Erythroblast (primary cell): ENCODE measurements around the gene CFDP1.
A peak's percentile ranks its signal among the peaks of the same experiment; 100 is the strongest.

ENCODE experiments used
- DNase-seq, 2 experiments: peaks; one replicate each; lab custom pipeline; 2025; lab: John Stamatoyannopoulos, UW
- GATA1 ChIP-seq: IDR thresholded peaks from 2 replicates; pipeline ENCODE4 v1.6.1; 2011; ENCODE audit warnings: low read depth, mild to moderate bottlenecking, control low read depth, low read length, moderate library complexity
- POLR2A ChIP-seq: IDR thresholded peaks from 2 replicates; pipeline ENCODE4 v1.6.1; 2011; ENCODE audit warnings: mild to moderate bottlenecking, low read length

Gene CFDP1

GRCh38 chr16:75256696-75257343 is 176.5 kb downstream of the CFDP1 start:
- peak; percentile 77 to 79 for DNase-seq
- TF ChIP-seq POLR2A (no peak), GATA1 (no peak)

- TF ChIP-seq GATA1 (no peak), POLR2A (no peak)
- peak; percentile 34 for DNase-seq
Observed at GRCh38 chr16:75256059-75256571, 177.2 kb downstream of the CFDP1 start.

DNA sequence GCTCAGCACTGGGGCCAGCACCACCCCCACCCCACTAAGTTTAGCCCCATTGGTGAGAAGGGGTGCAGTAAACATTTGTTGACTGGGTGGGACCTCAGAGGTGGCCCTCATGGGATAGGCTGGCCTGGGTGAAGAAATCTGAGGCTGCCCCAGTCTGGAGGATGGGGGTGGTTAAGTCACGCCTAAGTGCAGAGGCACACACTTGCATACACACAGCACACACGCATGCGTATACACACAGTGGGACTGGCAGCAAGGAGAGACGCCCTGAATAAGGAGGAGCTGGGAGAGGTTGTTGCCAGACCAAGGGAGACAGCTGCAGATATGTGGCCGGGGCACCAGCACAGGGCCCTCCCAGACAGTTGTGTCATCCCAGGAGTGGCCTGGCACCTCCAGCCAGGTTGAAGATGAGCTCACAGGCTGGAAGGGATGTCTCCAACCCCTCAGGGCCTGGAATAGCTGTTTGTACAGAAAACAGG is 178.9 kb downstream of the CFDP1 start:
- no peak for TF ChIP-seq POLR2A
- no peak for TF ChIP-seq GATA1
- peak in 1 of 2 experiments; percentile 20 for DNase-seq

DNA sequence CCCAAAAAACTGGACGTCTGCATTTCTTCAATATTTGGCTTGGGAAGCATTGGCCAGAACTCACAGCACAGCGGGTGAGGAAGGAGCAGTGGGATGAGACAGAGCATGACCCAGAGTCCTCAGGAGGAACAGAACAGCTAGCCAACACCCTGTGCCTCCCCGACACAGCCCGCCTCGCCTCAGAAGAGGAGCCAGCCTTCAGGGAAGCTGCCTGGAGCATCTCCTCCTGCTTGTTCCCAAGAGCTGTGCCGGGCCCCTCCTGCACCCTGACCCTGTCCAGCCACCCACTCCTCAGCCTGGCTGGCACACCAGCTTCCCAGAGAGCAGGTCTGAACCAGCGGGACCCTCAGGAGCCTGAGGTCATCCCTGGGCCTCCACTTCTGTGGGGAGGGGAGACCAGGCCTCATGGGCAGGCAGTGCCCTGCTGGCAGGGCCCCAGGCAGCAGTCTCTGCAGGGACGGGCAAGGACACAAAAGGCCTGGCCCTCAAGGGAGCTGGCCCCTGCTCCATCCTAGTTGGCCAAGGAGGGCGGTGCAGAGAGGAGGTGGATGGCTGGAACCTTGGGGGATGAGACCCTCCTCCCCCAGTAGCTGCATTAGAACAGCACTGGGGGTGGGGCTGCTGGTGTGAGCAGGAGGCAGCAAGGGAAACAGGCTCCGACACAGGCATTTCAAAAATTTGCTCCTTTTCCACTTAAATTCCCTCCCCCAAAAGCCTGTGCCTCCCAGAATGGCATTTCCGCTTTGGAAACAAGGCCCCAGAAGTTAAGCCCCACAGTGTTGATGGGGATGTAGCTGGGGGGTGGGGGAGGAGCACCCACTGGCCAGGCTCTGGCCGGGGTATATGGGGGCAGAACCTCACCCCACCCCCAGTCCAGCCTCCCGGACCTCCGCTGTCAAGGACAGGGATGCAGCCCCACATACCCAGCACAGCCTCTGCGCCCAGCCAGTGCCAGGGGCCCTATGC is 180.1 kb downstream of the CFDP1 start:
- TF ChIP-seq POLR2A (no peak), GATA1 (no peak)
- no peak for DNase-seq

DNA sequence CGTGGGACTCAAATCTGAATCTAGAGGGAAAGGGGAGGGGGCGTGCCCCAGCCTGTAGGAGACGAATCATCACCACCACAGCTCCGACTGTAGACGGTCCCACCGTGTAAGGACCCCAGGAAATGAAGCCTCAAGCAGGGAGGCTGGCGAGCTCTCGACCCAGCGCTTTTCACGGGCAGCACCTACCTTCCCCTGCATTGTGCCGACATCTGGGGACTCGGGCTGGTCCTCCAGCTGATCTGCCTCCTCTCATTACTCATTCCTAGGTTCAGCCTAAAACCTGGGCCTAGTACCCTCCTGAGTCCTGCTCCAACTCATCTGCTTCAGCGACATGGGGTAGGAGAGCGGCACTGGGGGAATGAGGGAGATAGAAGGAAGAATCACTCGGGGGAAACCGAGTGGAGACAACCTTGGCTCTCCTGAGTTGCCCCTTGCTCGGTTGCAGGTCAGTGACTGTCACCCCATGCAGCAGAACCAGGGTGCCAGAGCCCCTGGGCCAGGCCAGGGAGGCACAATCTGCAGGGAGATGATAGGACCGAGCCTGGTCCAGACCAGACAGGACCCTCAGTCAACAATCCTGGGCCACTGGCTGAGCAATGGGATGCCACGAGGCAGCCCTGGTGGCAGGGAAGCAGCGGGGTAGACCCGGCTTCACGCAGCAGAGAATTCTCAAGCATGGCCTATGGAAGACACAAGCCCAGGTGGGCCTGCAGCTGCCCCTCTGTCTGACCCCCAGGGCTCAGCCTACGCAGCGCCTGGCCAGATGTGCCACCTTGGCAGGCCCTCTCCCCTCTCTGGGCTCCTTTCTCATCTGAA is 181.0 kb downstream of the CFDP1 start:
- TF ChIP-seq POLR2A (no peak), GATA1 (no peak)

DNA sequence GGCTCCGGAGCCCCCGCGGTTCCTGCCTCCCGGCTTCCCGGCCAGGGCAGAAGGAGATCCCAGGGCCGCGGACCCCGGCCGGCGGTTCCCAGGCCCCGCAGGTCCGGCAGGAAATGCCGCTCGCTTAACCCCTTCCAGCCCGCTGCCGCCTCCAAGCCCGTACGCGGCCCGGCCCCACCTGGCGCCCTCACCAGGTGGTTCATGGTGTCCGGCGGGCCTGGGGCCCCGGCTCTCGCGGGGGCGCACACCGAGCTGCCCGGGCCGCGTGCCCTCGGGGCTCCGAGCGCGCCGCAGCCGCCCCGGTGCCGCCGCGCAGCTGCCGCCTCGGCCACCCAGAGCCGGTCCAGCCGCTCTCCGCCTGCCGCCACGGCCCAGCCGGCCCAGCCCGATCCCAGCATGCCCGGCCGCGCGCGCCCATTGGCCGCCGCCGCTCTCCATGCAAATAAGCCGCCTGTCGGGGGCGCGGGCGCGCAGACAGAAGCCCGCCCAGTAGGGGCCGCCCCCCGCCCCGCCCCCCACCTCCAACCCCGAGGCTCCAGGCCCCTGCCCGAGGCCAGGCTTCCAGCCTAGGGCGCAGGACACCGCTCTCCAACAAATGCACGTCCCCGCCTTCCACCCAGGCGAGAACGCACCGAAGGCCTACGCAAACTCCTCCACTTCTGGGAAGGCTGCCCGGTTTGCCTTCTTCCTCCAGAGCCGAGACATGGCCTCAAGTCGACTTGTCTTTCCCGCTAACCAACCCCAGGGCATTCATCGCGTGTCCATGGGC is 181.8 kb downstream of the CFDP1 start, which contains the start of gene BCAR1:
Gene BCAR1, minus strand, starts transcription at position 345 of the 769 bp plus-strand sequence. Its CDS starts 142 bp downstream, at position 203.
- TF ChIP-seq POLR2A (peak; percentile 31), GATA1 (no peak)
- peak; percentile 86 to 90 for DNase-seq

More for the DNA sequence above, 181.0 kb downstream of the CFDP1 start:
- DNase-seq, result no peak

GRCh38 chr16:75250809-75251279 is 182.5 kb downstream of the CFDP1 start:
- TF ChIP-seq POLR2A (peak; percentile 1), GATA1 (no peak)
- DNase-seq, result peak; percentile 58 to 76

GRCh38 chr16:75250089-75250808 is 183.1 kb downstream of the CFDP1 start:
- TF ChIP-seq GATA1 (no peak), POLR2A (no peak)
- DNase-seq, result peak; percentile 34 to 57

GRCh38 chr16:75249441-75249840 is 183.9 kb downstream of the CFDP1 start:
- no peak for DNase-seq
- no peak for TF ChIP-seq GATA1

DNA sequence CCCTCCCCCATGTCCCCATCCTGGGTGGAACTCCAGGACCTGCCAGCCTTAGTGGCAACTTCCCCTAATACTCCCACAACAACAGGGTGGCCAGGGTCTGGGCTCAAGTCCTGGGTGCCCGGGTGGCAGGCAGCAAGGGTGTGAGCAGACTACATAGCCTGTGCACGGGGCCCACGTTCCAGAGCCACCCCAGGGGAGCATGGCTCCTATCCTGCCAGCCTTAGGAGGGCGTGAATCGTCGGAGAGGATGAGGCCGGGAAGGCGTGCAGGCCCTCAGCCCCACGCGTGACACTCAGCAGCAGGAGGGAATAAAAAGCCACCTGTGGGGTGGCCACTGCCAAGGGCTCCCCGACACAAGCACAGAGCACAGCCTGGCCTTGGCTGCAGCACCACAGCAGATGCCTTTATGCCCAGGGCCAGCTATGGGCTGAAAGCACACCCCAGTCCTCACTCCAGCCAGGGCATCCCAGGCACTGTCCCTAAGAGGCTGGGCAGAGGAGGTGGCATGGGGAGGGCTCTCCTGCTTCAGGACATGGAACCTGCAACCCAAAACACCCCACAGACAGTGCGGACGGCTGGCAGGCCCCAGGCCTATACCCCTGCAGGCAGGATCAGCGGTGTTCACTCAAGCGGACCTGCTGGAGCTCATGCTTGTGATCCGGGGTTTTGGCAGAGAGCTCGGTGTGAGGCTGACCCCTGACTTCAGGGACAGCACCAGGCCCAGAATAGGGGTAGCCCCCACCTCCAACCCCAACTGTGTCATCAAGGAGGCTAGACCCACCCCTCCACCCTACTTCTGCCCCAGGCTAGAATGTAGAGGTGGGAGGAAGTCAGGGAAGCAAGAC is 184.5 kb downstream of the CFDP1 start:
- DNase-seq, result no peak
- TF ChIP-seq GATA1 (no peak), POLR2A (no peak)

GRCh38 chr16:75248142-75248535 is 185.2 kb downstream of the CFDP1 start:
- DNase-seq, result peak; percentile 73 to 82
- TF ChIP-seq GATA1 (no peak), POLR2A (no peak)
